K562 (cell line): ENCODE results near the gene TMEM184C.

Source experiments
- CHCHD3 ChIP-seq: fragments of 250-450 bp; sonication (Bioruptor Pico); IDR thresholded peaks from 2 replicates; pipeline ENCODE4 v2.1.2; 2022; ENCODE audit warnings: mild to moderate bottlenecking
- CTCF ChIP-seq, 3 experiments: IDR thresholded peaks in 2 of 3; conservative IDR thresholded peaks in 1 of 3; 2 replicates each; pipeline ENCODE4 v1.5.1; 2011 to 2012; ENCODE audit warnings: low read length in 3 of 3, mild to moderate bottlenecking in 3 of 3, control low read depth in 2 of 3, improper control_type of control experiment in 1 of 3, inconsistent platforms in 1 of 3, low read depth in 1 of 3, mixed read lengths in 1 of 3, moderate library complexity in 1 of 3; ENCODE audit not compliant: insufficient read depth in 2 of 3
- E2F4 ChIP-seq: sonication (generic); formaldehyde crosslinking; IDR thresholded peaks from 2 replicates; pipeline ENCODE4 v1.8.0; 2022; ENCODE audit warnings: mild to moderate bottlenecking, low read depth, missing genetic modification reagents
- E2F8 ChIP-seq: fragments of 450-650 bp; IDR thresholded peaks from 2 replicates; pipeline ENCODE4 v1.7.1; 2018; ENCODE audit warnings: mild to moderate bottlenecking, low read depth; ENCODE audit not compliant: partially characterized antibody
- KDM1A ChIP-seq, 2 experiments: fragments of 450-650 bp; IDR thresholded peaks; 2 replicates each; pipeline ENCODE4 v1.6.1; 2016; ENCODE audit warnings: mild to moderate bottlenecking in 2 of 2
- MEF2A ChIP-seq: IDR thresholded peaks from 2 replicates; pipeline ENCODE4 v1.6.1; 2011; ENCODE audit warnings: low read depth, mild to moderate bottlenecking, low read length, moderate library complexity; ENCODE audit not compliant: control insufficient read depth
- PCBP2 ChIP-seq: fragments of 200-400 bp; formaldehyde crosslinking; IDR thresholded peaks from 2 replicates; pipeline ENCODE4 v1.6.1; 2018; ENCODE audit warnings: low read length, low read depth, mild to moderate bottlenecking, moderate library complexity; ENCODE audit not compliant: poor library complexity, severe bottlenecking
- POLR2H ChIP-seq: IDR thresholded peaks from 2 replicates; pipeline ENCODE4 v1.6.1; 2016; ENCODE audit warnings: missing genetic modification characterization, low read depth, mild to moderate bottlenecking, control low read depth, missing compliant biosample characterization, moderate library complexity
- SMARCB1 ChIP-seq: IDR thresholded peaks from 2 replicates; pipeline ENCODE4 v1.6.1; 2011; ENCODE audit warnings: improper control_type of control experiment, low read depth; ENCODE audit not compliant: insufficient read length
- TOE1 ChIP-seq, 2 experiments: fragments of 450-650 bp in 1 of 2; sonication (generic) in 1 of 2; formaldehyde crosslinking in 1 of 2; IDR thresholded peaks; 2 replicates each; pipeline versions ENCODE4 v1.7.1 to v1.8.0; 2016 to 2022; ENCODE audit warnings: borderline replicate concordance in 2 of 2, mild to moderate bottlenecking in 2 of 2, antibody characterized with exemption in 1 of 2, inconsistent platforms in 1 of 2, low read depth in 1 of 2, missing genetic modification reagents in 1 of 2, moderate library complexity in 1 of 2
- ZSCAN32 ChIP-seq: fragments of 450-650 bp; formaldehyde crosslinking; IDR thresholded peaks from 2 replicates; pipeline ENCODE4 v1.4.0; 2020; ENCODE audit warnings: mild to moderate bottlenecking, moderate library complexity
- TF ChIP-seq, protein P1 (sequence below): fragments of 450-650 bp; formaldehyde crosslinking; IDR thresholded peaks from 2 replicates; pipeline ENCODE4 v1.4.0; 2020; ENCODE audit warnings: mild to moderate bottlenecking, moderate library complexity

DNA sequence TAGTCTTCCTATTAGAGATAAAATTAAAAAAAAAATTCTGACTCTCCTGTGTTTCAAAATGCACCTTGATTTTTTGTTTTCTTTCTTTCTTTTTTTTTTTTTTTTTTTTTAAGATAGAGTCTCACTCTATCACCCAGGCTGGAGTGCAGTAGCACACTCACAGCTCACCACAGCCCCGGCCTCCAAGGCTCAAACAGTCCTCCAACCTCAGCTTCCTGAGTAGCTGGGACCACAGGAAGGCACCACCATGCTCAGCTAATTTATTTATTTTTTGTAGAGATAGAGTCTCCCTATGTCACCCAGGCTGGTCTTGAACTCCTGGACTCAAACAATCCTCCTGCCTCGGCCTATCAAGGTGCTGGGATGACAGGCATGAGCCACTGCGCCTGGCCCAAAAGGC, 41.1 kb upstream of the TMEM184C start:
- TF ChIP-seq KDM1A (IDR thresholded peaks at IDR 0.05) (no peak), MEF2A (no peak), E2F8 (no peak), CTCF (IDR thresholded peaks at IDR 0.05 in 2 of 3, conservative IDR thresholded peaks at IDR 0.05 in 1 of 3; ENCODE audit: insufficient read depth in 2 of 3, low read depth in 1 of 3, low read length in 3 of 3) (no peak), E2F4 (no peak), SMARCB1 (no peak), TOE1 (IDR thresholded peaks at IDR 0.05; ENCODE audit: borderline replicate concordance) (no peak), TOE1 (CRISPR knock-in tag; IDR thresholded peaks at IDR 0.05; ENCODE audit: borderline replicate concordance, low read depth) (no peak), POLR2H (tag) (no peak), PCBP2 (no peak), ZSCAN32 (CRISPR knock-in tag) (no peak), CHCHD3 (CRISPR knock-in tag) (no peak)
- TF ChIP-seq, protein P1, sequence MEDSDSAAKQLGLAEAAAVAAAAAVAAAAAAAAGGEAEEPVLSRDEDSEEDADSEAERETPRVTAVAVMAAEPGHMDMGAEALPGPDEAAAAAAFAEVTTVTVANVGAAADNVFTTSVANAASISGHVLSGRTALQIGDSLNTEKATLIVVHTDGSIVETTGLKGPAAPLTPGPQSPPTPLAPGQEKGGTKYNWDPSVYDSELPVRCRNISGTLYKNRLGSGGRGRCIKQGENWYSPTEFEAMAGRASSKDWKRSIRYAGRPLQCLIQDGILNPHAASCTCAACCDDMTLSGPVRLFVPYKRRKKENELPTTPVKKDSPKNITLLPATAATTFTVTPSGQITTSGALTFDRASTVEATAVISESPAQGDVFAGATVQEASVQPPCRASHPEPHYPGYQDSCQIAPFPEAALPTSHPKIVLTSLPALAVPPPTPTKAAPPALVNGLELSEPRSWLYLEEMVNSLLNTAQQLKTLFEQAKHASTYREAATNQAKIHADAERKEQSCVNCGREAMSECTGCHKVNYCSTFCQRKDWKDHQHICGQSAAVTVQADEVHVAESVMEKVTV (CRISPR knock-in tag) = no peak
